Prostate gland (tissue), 2 donors: Measurements from ENCODE around the gene SPAG9. TPM values are rescaled to one million over a fixed set of nuclear protein-coding genes. Genes with fewer than 3 reads are reported as not detected.
"Not testable (repeated sequence)": the region's sequence is repeated elsewhere in the genome, so short reads cannot be mapped to it uniquely, and the experiment has no call there.

Source experiments
- DNase-seq: peaks from one replicate; pipeline ENCODE4 v3.0.0-alpha.2; 2019; ENCODE audit warnings: low spot score
- H3K27ac ChIP-seq, 2 donors: fragments of 200-600 bp; sonication (generic); 2 replicates each; pipeline ENCODE4 v1.5.1; 2017 to 2019
- H3K27me3 ChIP-seq: fragments of 200-600 bp; sonication (generic); replicated peaks from 2 replicates; pipeline ENCODE4 v1.5.1; 2019; ENCODE audit not compliant: insufficient read depth
- H3K36me3 ChIP-seq, 2 donors: fragments of 200-600 bp; sonication (generic); 1 replicate in 1 of 2; 2 replicates in 1 of 2; pipeline versions ENCODE4 v1.5.1 to v1.8.1; 2017 to 2019
- H3K4me1 ChIP-seq: fragments of 200-600 bp; sonication (generic); replicated peaks from 2 replicates; pipeline ENCODE4 v1.5.1; 2019
- H3K4me3 ChIP-seq, 2 donors: fragments of 200-600 bp; sonication (generic); 2 replicates each; pipeline ENCODE4 v1.5.1; 2017 to 2019
- H3K9me3 ChIP-seq: fragments of 200-600 bp; sonication (generic); 2 replicates; pipeline ENCODE4 v1.5.1; 2017
- CTCF ChIP-seq, 4 experiments: fragments of 200-600 bp in 2 of 4; fragments of 450-650 bp in 2 of 4; sonication (generic) in 2 of 4; IDR thresholded peaks; 1 replicate in 3 of 4; 2 replicates in 1 of 4; pipeline ENCODE4 v1.5.1; 2016 to 2019; ENCODE audit warnings: antibody characterized with exemption in 4 of 4, mild to moderate bottlenecking in 2 of 4, moderate library complexity in 2 of 4
- POLR2A ChIP-seq: fragments of 450-650 bp; IDR thresholded peaks from one replicate; pipeline ENCODE4 v1.6.1; 2016; ENCODE audit warnings: antibody characterized with exemption, mild to moderate bottlenecking
- POLR2AphosphoS5 ChIP-seq: sonication (generic); formaldehyde crosslinking; IDR thresholded peaks from one replicate; pipeline ENCODE4 v1.6.1; 2017; ENCODE audit warnings: antibody characterized with exemption
- WGBS: methylation state at CpG from one replicate; pipeline ENCODE4 v1.1.5; 2018; 5-methylcytosine and 5-hydroxymethylcytosine counted together
- intact Hi-C: fragments of 100-400 bp; cut with DNase I; formaldehyde crosslinking; loops from one replicate; pipeline ENCODE4 v1.14.2; 2022
- total RNA-seq, 2 donors: library from RNA; depleted of rRNA; stranded (reverse); fragments of >200 nt; gene quantifications; one replicate each; pipeline ENCODE4 v1.1.0, GENCODE V29; 2016

SPAG9 gene
- total RNA-seq, 2 donors from 2014 or later, result 48.3 to 98.3 TPM

GRCh38 chr17:50944902-50945720, 175.6 kb downstream of the SPAG9 start:
- H3K36me3 ChIP-seq, result no peaks in the 10 kb centered on the region
- 71% methylated on average over 18 of the region's 18 CpGs for WGBS
- intact Hi-C loops, result no loop called here
- peaks cover 31% of the 10 kb centered on the region for H3K4me1 ChIP-seq
- H3K4me3 ChIP-seq, result peak overlapping the region; percentile 18 to 41
- H3K9me3 ChIP-seq, result no peaks in the 10 kb centered on the region
- H3K27me3 ChIP-seq, result no peaks in the 10 kb centered on the region
- peak overlapping the region; percentile 92 to 93 for H3K27ac ChIP-seq
- DNase-seq, result no peak
- TF ChIP-seq POLR2A, result no peak
- no peak for TF ChIP-seq POLR2AphosphoS5
- TF ChIP-seq CTCF (IDR thresholded peaks at IDR 0.05), result no peak

- peak; percentile 88 for DNase-seq
- intact Hi-C loops, result no loop called here
- Histone ChIP-seq H3K36me3 (no peaks in the 10 kb centered on the region), H3K9me3 (no peaks in the 10 kb centered on the region), H3K27ac (peak overlapping the region; percentile 92 to 93), H3K4me1 (peaks cover 23% of the 10 kb centered on the region), H3K4me3 (peak overlapping the region; percentile 18 to 41), H3K27me3 (no peaks in the 10 kb centered on the region)
- under 1% methylated on average over 20 of the region's 61 CpGs for WGBS
- peak; percentile 73 for TF ChIP-seq POLR2AphosphoS5
- TF ChIP-seq POLR2A, result peak; percentile 62
- peak in 1 of 4 experiments; percentile 15 for TF ChIP-seq CTCF (IDR thresholded peaks at IDR 0.05)
Observed at GRCh38 chr17:50944054-50944901, 176.4 kb downstream of the SPAG9 start.

- 54% methylated on average over 8 of the region's 8 CpGs for WGBS
- H3K4me3 ChIP-seq, result peak overlapping the region; percentile 18 to 41
- TF ChIP-seq POLR2AphosphoS5 (no peak), POLR2A (no peak), CTCF (IDR thresholded peaks at IDR 0.05) (no peak)
- no peaks in the 10 kb centered on the region for H3K36me3 ChIP-seq
- H3K27ac ChIP-seq, result peak overlapping the region; percentile 92 to 93
- H3K9me3 ChIP-seq, result no peaks in the 10 kb centered on the region
- intact Hi-C loops, result no loop called here
- DNase-seq, result no peak
- no peaks in the 10 kb centered on the region for H3K27me3 ChIP-seq
- H3K4me1 ChIP-seq, result peaks cover 17% of the 10 kb centered on the region
Observed at GRCh38 chr17:50943575-50943933, 177.1 kb downstream of the SPAG9 start.

GRCh38 chr17:50941676-50942048, 179.0 kb downstream of the SPAG9 start:
- H3K4me3 ChIP-seq, intact Hi-C loops, DNase-seq, H3K36me3 ChIP-seq, H3K27me3 ChIP-seq, H3K27ac ChIP-seq, H3K9me3 ChIP-seq: not testable (repeated sequence)
- 92% methylated on average over 4 of the region's 4 CpGs for WGBS
- peaks cover 14% of the 10 kb centered on the region for H3K4me1 ChIP-seq

- DNase-seq, result no peak
- H3K4me1 ChIP-seq, result peaks cover 14% of the 10 kb centered on the region
- TF ChIP-seq CTCF (IDR thresholded peaks at IDR 0.05) (no peak), POLR2AphosphoS5 (no peak), POLR2A (no peak)
- H3K36me3 ChIP-seq, result no peaks in the 10 kb centered on the region
- H3K9me3 ChIP-seq, result no peaks in the 10 kb centered on the region
- intact Hi-C loops, result no loop called here
- WGBS, result 89% methylated on average over 16 of the region's 16 CpGs
- H3K27me3 ChIP-seq, result no peaks in the 10 kb centered on the region
- no peak overlapping the region for H3K4me3 ChIP-seq
- H3K27ac ChIP-seq, result no peak overlapping the region
Observed at GRCh38 chr17:50939795-50940684, 180.6 kb downstream of the SPAG9 start.
